Activated T-cell treated with anti-CD3 and anti-CD28 coated beads for 24 hours (primary cell): ENCODE data around the gene MZT2B.
"Not testable (repeated sequence)": the region's sequence is repeated elsewhere in the genome, so short reads cannot be mapped to it uniquely, and the experiment has no call there.

Experiments used
- DNase-seq: peaks from one replicate; pipeline ENCODE4 v3.0.0-alpha.2; 2020; ENCODE audit warnings: low read depth

Gene MZT2B

GRCh38 chr2:130181880-130182682 lies at the start of gene MZT2B:
Gene MZT2B (plus strand): TSS chr2:130182262. CDS start chr2:130182283, 21 bp downstream.
- DNase-seq = peak; percentile 87

- DNase-seq = no peak
Observed at GRCh38 chr2:130135692-130136541, 46.1 kb upstream of the MZT2B start.

- DNase-seq = not testable (repeated sequence)
Observed at GRCh38 chr2:130136546-130136945, 45.5 kb upstream of the MZT2B start.

- not testable (repeated sequence) for DNase-seq
Observed at GRCh38 chr2:130137118-130137517, 44.9 kb upstream of the MZT2B start.

- DNase-seq = not testable (repeated sequence)
Observed at GRCh38 chr2:130138326-130138725, 43.7 kb upstream of the MZT2B start.

- DNase-seq = not testable (repeated sequence)
Observed at GRCh38 chr2:130138841-130139251, 43.2 kb upstream of the MZT2B start.

GRCh38 chr2:130139331-130140280 lies 42.5 kb upstream of the MZT2B start:
- not testable (repeated sequence) for DNase-seq

- DNase-seq = not testable (repeated sequence)
Observed at GRCh38 chr2:130140516-130140915, 41.5 kb upstream of the MZT2B start.

- not testable (repeated sequence) for DNase-seq
Observed at GRCh38 chr2:130141002-130141401, 41.1 kb upstream of the MZT2B start.

GRCh38 chr2:130141645-130142370 lies 40.3 kb upstream of the MZT2B start:
- DNase-seq = not testable (repeated sequence)

GRCh38 chr2:130142396-130143265 lies 39.4 kb upstream of the MZT2B start:
- not testable (repeated sequence) for DNase-seq

GRCh38 chr2:130143266-130144039 lies 38.6 kb upstream of the MZT2B start:
- not testable (repeated sequence) for DNase-seq

GRCh38 chr2:130145006-130145414 lies 37.1 kb upstream of the MZT2B start, which contains the start of gene CCDC74B:
Gene CCDC74B (minus strand): TSS chr2:130145112. CDS start chr2:130144996, 116 bp downstream.
- DNase-seq = peak; percentile 34

- not testable (repeated sequence) for DNase-seq
Observed at GRCh38 chr2:130148515-130148914, 33.5 kb upstream of the MZT2B start.

- DNase-seq = no peak
Observed at GRCh38 chr2:130150181-130151144, 31.6 kb upstream of the MZT2B start.

GRCh38 chr2:130151145-130151512 lies 30.9 kb upstream of the MZT2B start:
- DNase-seq = not testable (repeated sequence)

- not testable (repeated sequence) for DNase-seq
Observed at GRCh38 chr2:130152136-130152815, 29.8 kb upstream of the MZT2B start.
